Smooth muscle cell (in vitro differentiated cells): ENCODE data around the gene PROSER3. TPM values are rescaled to one million over a fixed set of nuclear protein-coding genes. Genes with fewer than 3 reads are reported as not detected.
A peak's percentile ranks its signal among the peaks of the same experiment; 100 is the strongest.

Experiments used
- DNase-seq: peaks from one replicate; lab custom pipeline; 2025; ENCODE audit not compliant: unreplicated experiment; lab: John Stamatoyannopoulos, UW
- H2AFZ ChIP-seq: fragments of 200-600 bp; sonication (generic); 2 replicates; pipeline ENCODE4 v1.6.0; 2016; ENCODE audit warnings: antibody characterized with exemption, low read depth, mild to moderate bottlenecking
- H3F3A ChIP-seq: fragments of 200-600 bp; sonication (generic); 2 replicates; pipeline ENCODE4 v1.6.0; 2017; ENCODE audit warnings: antibody characterized with exemption, low read depth
- H3K27ac ChIP-seq: fragments of 200-600 bp; sonication (generic); 2 replicates; pipeline ENCODE4 v1.5.1; 2016; ENCODE audit warnings: low read depth, mild to moderate bottlenecking
- H3K27me3 ChIP-seq: fragments of 200-600 bp; sonication (generic); 2 replicates; pipeline ENCODE4 v1.6.1; 2016; ENCODE audit warnings: low read depth, mild to moderate bottlenecking
- H3K36me3 ChIP-seq: fragments of 200-600 bp; sonication (generic); 2 replicates; pipeline ENCODE4 v1.5.1; 2016; ENCODE audit warnings: low read depth
- H3K4me1 ChIP-seq: fragments of 200-600 bp; sonication (generic); 2 replicates; pipeline ENCODE4 v1.5.1; 2016; ENCODE audit warnings: low read depth
- H3K4me2 ChIP-seq: fragments of 200-600 bp; sonication (generic); 2 replicates; pipeline ENCODE4 v1.6.0; 2016; ENCODE audit warnings: mild to moderate bottlenecking
- H3K4me3 ChIP-seq: fragments of 200-600 bp; sonication (generic); 2 replicates; pipeline ENCODE4 v1.5.1; 2016; ENCODE audit warnings: mild to moderate bottlenecking
- H3K79me2 ChIP-seq: fragments of 200-600 bp; sonication (generic); 2 replicates; pipeline ENCODE4 v1.6.0; 2016; ENCODE audit warnings: low read depth, mild to moderate bottlenecking
- H3K9ac ChIP-seq: fragments of 200-600 bp; sonication (generic); 2 replicates; pipeline ENCODE4 v1.6.0; 2016; ENCODE audit warnings: low read depth
- H3K9me3 ChIP-seq: fragments of 200-600 bp; sonication (generic); replicated peaks from 2 replicates; pipeline ENCODE4 v1.5.1; 2016; ENCODE audit warnings: low read depth
- H4K20me1 ChIP-seq: fragments of 200-600 bp; sonication (generic); 2 replicates; pipeline ENCODE4 v1.6.0; 2016; ENCODE audit warnings: low read depth
- WGBS: methylation state at CpG from one replicate; pipeline ENCODE4 v1.1.7; 2016; ENCODE audit warnings: low lambda C conversion rate; 5-methylcytosine and 5-hydroxymethylcytosine counted together
- polyA plus RNA-seq: library from polyadenylated mRNA; unstranded; fragments of >200 nt; fragmentation: Nextera tagmentation; extraction: Ambion mirVana; gene quantifications from 2 replicates; pipeline ENCODE4 v1.2.1, GENCODE V29; 2016
- total RNA-seq: library from RNA; depleted of rRNA; stranded (reverse); fragments of >200 nt; gene quantifications from 2 replicates; pipeline ENCODE4 v1.2.3, GENCODE V29; 2014
- TF ChIP-seq, protein P1 (sequence below): fragments of 200-600 bp; sonication (generic); IDR thresholded peaks from 2 replicates; pipeline ENCODE4 v1.5.1; 2017; ENCODE audit warnings: borderline replicate concordance, mild to moderate bottlenecking, antibody characterized with exemption; ENCODE audit not compliant: insufficient read depth, poor library complexity, severe bottlenecking

PROSER3 gene
- total and polyA plus RNA-seq, 2 experiments from 2014 or later: 13.7 to 24.8 TPM

DNA sequence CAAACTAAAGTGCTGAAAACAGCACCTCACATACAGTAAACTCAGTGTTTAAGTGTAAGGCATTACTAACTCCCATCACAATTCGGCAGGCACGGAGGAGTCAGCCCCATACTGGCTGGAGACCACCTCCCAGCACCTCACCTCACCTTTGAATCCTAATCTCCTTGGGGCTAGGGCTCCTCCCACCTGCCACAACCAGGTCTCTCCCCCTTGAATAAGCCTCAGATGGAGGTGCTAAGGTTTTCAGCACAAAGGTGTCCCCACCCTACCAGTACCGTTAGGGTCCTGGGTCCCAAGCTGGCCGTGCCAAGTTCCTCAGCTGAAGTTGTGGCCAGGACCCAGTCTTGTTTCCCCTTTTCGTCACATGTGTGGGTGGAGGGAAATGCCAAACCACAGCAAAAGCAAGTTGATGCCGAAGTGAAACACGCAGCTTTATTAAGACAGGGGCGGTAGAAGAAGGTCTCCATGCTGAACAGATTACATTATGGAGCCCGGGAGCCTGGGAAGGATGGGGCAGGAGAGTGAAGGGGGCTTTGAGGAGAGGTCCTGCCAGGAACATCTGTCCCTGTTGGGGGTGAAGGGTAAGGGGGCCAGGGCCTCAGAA lies 15.8 kb upstream of the PROSER3 start, which contains the start of gene IGFLR1:
IGFLR1 (minus strand) TSS at position 332 of the 604 bp plus-strand sequence. CDS start 1,272 bp downstream, outside the sequence.
- no peak within 1 kb of the TSS for H3K4me3 ChIP-seq
- no peaks in the 10 kb centered on the region for H3F3A ChIP-seq
- H3K9me3 ChIP-seq: no peaks in the 10 kb centered on the region
- no peak within 1 kb of the TSS for H3K9ac ChIP-seq
- no peaks in the 10 kb centered on the region for H3K36me3 ChIP-seq
- H3K4me2 ChIP-seq: peak within 1 kb of the TSS; percentile 98
- no peak within 1 kb of the TSS for H2AFZ ChIP-seq
- H4K20me1 ChIP-seq: no peaks in the 10 kb centered on the region
- H3K79me2 ChIP-seq: peaks cover 16% of the 10 kb centered on the region
- H3K27me3 ChIP-seq: no peaks in the 10 kb centered on the region
- peaks cover 10% of the 10 kb centered on the region for H3K4me1 ChIP-seq
- WGBS: 95% methylated on average over 9 of the region's 9 CpGs
- TF ChIP-seq, protein P1, sequence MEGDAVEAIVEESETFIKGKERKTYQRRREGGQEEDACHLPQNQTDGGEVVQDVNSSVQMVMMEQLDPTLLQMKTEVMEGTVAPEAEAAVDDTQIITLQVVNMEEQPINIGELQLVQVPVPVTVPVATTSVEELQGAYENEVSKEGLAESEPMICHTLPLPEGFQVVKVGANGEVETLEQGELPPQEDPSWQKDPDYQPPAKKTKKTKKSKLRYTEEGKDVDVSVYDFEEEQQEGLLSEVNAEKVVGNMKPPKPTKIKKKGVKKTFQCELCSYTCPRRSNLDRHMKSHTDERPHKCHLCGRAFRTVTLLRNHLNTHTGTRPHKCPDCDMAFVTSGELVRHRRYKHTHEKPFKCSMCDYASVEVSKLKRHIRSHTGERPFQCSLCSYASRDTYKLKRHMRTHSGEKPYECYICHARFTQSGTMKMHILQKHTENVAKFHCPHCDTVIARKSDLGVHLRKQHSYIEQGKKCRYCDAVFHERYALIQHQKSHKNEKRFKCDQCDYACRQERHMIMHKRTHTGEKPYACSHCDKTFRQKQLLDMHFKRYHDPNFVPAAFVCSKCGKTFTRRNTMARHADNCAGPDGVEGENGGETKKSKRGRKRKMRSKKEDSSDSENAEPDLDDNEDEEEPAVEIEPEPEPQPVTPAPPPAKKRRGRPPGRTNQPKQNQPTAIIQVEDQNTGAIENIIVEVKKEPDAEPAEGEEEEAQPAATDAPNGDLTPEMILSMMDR: no peak
- no peak within 1 kb of the TSS for H3K27ac ChIP-seq
- DNase-seq: no peak

DNA sequence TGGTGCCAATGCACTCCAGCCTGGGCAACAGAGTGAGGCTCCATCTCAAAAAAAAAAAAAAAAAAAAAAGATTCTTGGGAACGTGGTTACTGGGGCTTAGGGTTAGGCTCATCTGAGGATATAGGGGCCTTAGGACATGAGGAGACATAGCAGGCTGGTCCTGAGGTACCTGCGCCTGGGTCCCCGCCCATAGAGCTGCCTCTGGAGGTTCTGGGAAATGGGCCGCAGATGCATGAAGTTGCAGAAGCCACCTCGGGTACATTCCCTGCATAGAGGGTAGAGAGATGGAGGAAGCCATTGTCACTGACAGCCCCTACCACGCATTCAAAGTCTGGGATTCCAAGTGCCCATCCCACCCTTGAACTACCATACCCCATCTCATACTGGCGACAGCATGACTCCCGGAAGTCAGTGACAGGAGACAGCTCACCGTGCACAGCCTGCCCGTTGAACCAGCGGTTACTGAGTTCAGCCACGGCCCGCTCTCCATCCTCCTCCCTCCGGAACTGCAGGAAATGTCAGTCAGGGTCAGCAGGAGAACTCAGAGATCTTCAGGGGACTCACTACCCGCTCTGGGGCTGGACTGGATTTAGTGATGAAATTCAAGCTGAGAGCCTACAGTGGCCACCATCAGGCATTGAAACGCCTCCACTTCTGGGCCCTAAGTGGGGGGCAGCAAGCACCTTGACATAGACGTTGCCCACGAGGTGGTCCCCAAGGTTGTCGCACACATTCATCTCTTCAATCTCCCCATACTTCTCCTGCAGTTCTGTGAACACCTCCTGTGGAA lies 14.1 kb upstream of the PROSER3 start:
- no peaks in the 10 kb centered on the region for H3K27me3 ChIP-seq
- TF ChIP-seq, protein P1: no peak
- no peak overlapping the region for H3K27ac ChIP-seq
- no peak for DNase-seq
- no peak overlapping the region for H3K9ac ChIP-seq
- H2AFZ ChIP-seq: no peak overlapping the region
- H3F3A ChIP-seq: no peaks in the 10 kb centered on the region
- peaks cover 26% of the 10 kb centered on the region for H3K79me2 ChIP-seq
- no peaks in the 10 kb centered on the region for H3K36me3 ChIP-seq
- H3K4me1 ChIP-seq: peaks cover 10% of the 10 kb centered on the region
- H4K20me1 ChIP-seq: no peaks in the 10 kb centered on the region
- H3K4me3 ChIP-seq: no peak overlapping the region
- WGBS: 95% methylated on average over 19 of the region's 19 CpGs
- peak overlapping the region; percentile 94 for H3K4me2 ChIP-seq
- H3K9me3 ChIP-seq: no peaks in the 10 kb centered on the region

DNA sequence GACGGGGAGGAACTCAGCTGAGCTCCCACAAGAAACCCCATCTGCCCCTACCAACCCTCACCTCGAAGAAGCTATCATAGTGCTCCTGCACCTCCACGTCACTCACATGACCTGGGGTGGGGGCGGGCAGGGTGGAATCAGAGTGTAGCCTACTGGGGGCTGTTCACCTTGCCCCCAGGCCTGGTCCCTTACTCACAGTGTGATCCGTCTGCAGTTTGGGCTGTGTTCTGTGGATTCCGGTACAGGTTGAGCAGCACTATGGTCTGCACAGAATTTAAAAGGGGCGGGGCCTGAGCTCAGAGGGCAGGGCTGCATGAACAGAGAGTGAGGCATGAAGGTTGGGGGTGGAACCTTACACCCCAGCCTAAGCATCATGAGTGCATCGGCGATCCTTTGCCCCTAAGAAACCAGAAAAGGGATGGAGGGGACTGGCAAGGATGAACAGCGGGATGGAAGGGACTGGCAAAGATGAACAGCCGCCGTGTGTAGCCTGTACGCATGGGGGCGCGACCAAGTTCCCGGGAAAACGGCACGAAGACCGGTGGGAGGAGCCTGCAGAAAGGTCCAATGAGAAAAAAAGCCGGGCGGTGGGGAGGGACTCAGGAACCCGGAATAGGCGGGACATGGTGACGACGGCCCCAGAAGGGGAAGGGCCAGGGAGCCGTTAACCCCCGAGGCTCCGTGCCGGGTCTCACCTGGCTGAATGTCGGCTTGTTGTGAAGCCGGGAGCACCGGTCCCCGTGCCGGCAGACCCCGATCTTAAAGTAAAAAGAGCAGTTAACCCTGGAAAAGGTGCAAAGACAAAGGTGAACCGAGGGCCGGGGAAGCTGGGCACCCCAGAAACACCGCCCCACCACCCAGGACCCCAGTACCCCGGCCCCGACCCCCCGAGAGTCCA lies 13.3 kb upstream of the PROSER3 start:
- peak overlapping the region; percentile 83 for H3K4me3 ChIP-seq
- WGBS: 12% methylated on average over 40 of the region's 41 CpGs
- no peaks in the 10 kb centered on the region for H3F3A ChIP-seq
- H3K4me1 ChIP-seq: peaks cover 14% of the 10 kb centered on the region
- peak overlapping the region; percentile 100 for H3K9ac ChIP-seq
- H3K79me2 ChIP-seq: peaks cover 32% of the 10 kb centered on the region
- peak overlapping the region; percentile 94 for H3K4me2 ChIP-seq
- H3K27me3 ChIP-seq: no peaks in the 10 kb centered on the region
- no peaks in the 10 kb centered on the region for H3K36me3 ChIP-seq
- H2AFZ ChIP-seq: no peak overlapping the region
- peak; percentile 82 for DNase-seq
- no peaks in the 10 kb centered on the region for H4K20me1 ChIP-seq
- TF ChIP-seq, protein P1: peak; percentile 26
- H3K27ac ChIP-seq: peak overlapping the region; percentile 100
- no peaks in the 10 kb centered on the region for H3K9me3 ChIP-seq
